A549 (cell line): ENCODE measurements around the gene NKD1.

Experiments used
- EP300 ChIP-seq, 2 experiments: fragments of >200 bp; sonication (Bioruptor Twin); formaldehyde crosslinking; IDR thresholded peaks; 2 replicates in 1 of 2; 3 replicates in 1 of 2; pipeline ENCODE4 v1.6.1; 2016 to 2017
- POLR2A ChIP-seq: IDR thresholded peaks from 2 replicates; pipeline ENCODE4 v1.6.1; 2012; ENCODE audit warnings: mild to moderate bottlenecking, low read length
- RNF2 ChIP-seq: fragments of 200-600 bp; sonication (generic); IDR thresholded peaks from 2 replicates; pipeline ENCODE4 v1.6.1; 2016; ENCODE audit warnings: low read depth, mild to moderate bottlenecking, antibody characterized with exemption, moderate library complexity, borderline replicate concordance
- SREBF2 ChIP-seq: fragments of 450-650 bp; IDR thresholded peaks from 2 replicates; pipeline ENCODE4 v1.6.1; 2014; ENCODE audit warnings: mild to moderate bottlenecking, moderate library complexity

DNA sequence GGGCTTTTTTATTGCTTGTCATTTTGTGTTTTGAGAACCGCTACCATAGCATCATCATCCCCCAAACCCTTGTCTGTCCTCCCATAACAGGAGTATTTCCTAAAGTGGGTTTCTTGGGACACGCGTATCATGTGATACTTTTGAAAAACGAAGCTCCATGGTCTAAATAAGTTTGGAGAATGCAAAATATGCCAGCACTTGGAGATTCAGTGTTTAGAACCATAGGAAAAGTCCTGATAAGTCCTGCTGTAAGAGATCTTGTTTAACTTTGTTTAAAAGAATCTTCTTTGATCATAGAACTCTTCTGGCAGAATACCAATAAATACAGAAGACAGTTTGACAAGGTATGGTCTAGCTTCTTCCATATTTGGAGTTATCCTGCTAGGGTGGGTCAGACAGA is 59.3 kb downstream of the NKD1 start:
- TF ChIP-seq EP300 (IDR thresholded peaks at IDR 0.05) (no peak), RNF2 (no peak), SREBF2 (no peak), POLR2A (no peak)
